HepG2 (cell line): Measurements from ENCODE around the gene MYBPC2. TPM values are rescaled to one million over a fixed set of nuclear protein-coding genes. Genes with fewer than 3 reads are reported as not detected.

Source experiments
- ATAC-seq: fragments of 200-7000 bp; cut with Tn5 transposase; 3 replicates; pipeline ENCODE4 v1.9.1; 2020; ENCODE audit warnings: mild to moderate bottlenecking, moderate library complexity
- BruUV-seq: library from RNA; stranded (reverse); fragments of 400-500 nt; replicated peaks from 2 replicates; lab custom pipeline; 2021; lab: Mats Ljungman, UMichigan
- CTCF ChIA-PET: fragments of 300-600 bp; formaldehyde crosslinking; extraction: SDS; loops from one replicate; lab custom pipeline; 2021; ENCODE audit warnings: low total read pairs, inconsistent platforms, low intra/inter-chr PET ratio; lab: Yijun Ruan, JAX
- POLR2A ChIA-PET: fragments of 350-600 bp; sonication (Branson Sonifier 250); formaldehyde crosslinking; loops from one replicate; lab custom pipeline; 2020; ENCODE audit warnings: antibody characterized with exemption, inconsistent platforms; lab: Yijun Ruan, JAX
- DNase-seq: peaks from one replicate; pipeline ENCODE4 v3.0.0-alpha.2; 2015; ENCODE audit warnings: low spot score
- FAIRE-seq: peaks from 3 replicates; lab custom pipeline; 2011; peaks lifted over from hg19 to GRCh38; lab: Jason Lieb, UNC
- H2AFZ ChIP-seq: one replicate; pipeline ENCODE4 v1.6.1; 2011; ENCODE audit warnings: low read length, inconsistent platforms
- H3K27ac ChIP-seq: fragments of 300-600 bp; 3 replicates; pipeline ENCODE4 v1.8.0; 2011; ENCODE audit warnings: mixed run types, mild to moderate bottlenecking, mixed read lengths, low read length, inconsistent platforms; ENCODE audit not compliant: insufficient read depth; ENCODE audit errors: extremely low read length
- H3K27me3 ChIP-seq, 2 experiments: fragments of 200-600 bp in 1 of 2; 2 replicates in 1 of 2; 3 replicates in 1 of 2; pipeline versions ENCODE4 v1.6.0 to v1.8.0; 2011; ENCODE audit warnings: low read length in 2 of 2, mild to moderate bottlenecking in 2 of 2, moderate library complexity in 2 of 2, inconsistent platforms in 1 of 2; ENCODE audit not compliant: insufficient read depth in 2 of 2, control insufficient read depth in 1 of 2
- H3K36me3 ChIP-seq, 2 experiments: fragments of 200-600 bp in 1 of 2; replicated peaks in 1 of 2; 2 replicates in 1 of 2; 3 replicates in 1 of 2; pipeline versions ENCODE4 v1.5.1 to v1.8.0; 2011; ENCODE audit warnings: low read length in 2 of 2, inconsistent platforms in 1 of 2; ENCODE audit not compliant: insufficient read depth in 2 of 2, control insufficient read depth in 1 of 2
- H3K4me1 ChIP-seq: 2 replicates; pipeline ENCODE4 v1.5.1; 2012; ENCODE audit warnings: low read length, inconsistent platforms; ENCODE audit not compliant: insufficient read depth
- H3K4me2 ChIP-seq: 2 replicates; pipeline ENCODE4 v1.6.0; 2011; ENCODE audit warnings: low read depth, low read length, inconsistent platforms
- H3K4me3 ChIP-seq, 3 experiments: fragments of 200-600 bp in 1 of 3; sonication (generic), shearing (Covaris generic) in 1 of 3; replicated peaks in 1 of 3; 2 replicates each; pipeline ENCODE4 v1.5.1; 2011 to 2016; ENCODE audit warnings: low read length in 3 of 3, inconsistent platforms in 2 of 3, low read depth in 2 of 3, mild to moderate bottlenecking in 2 of 3, control low read depth in 1 of 3, mixed read lengths in 1 of 3; ENCODE audit not compliant: insufficient read depth in 1 of 3
- H3K79me2 ChIP-seq: one replicate; pipeline ENCODE4 v1.6.1; 2011; ENCODE audit warnings: low read length, inconsistent platforms; ENCODE audit not compliant: insufficient read depth
- H3K9ac ChIP-seq: 2 replicates; pipeline ENCODE4 v1.6.0; 2011; ENCODE audit warnings: mild to moderate bottlenecking, low read depth, low read length, inconsistent platforms; ENCODE audit not compliant: insufficient read depth
- H3K9me3 ChIP-seq: 2 replicates; pipeline ENCODE4 v1.5.1; 2012; ENCODE audit warnings: mild to moderate bottlenecking, low read length
- H4K20me1 ChIP-seq: 2 replicates; pipeline ENCODE4 v1.6.0; 2011; ENCODE audit warnings: inconsistent platforms, mild to moderate bottlenecking, low read length, moderate library complexity; ENCODE audit not compliant: insufficient read depth
- BORCS8-MEF2B ChIP-seq: sonication (generic); formaldehyde crosslinking; IDR thresholded peaks from 2 replicates; pipeline ENCODE4 v1.8.0; 2022; ENCODE audit warnings: mild to moderate bottlenecking, missing genetic modification reagents
- CCAR2 ChIP-seq: fragments of 200-400 bp; formaldehyde crosslinking; optimal IDR thresholded peaks from 2 replicates; pipeline ENCODE3; 2018; ENCODE audit warnings: low read depth, mild to moderate bottlenecking, low read length, moderate library complexity
- CREB3 ChIP-seq: sonication (generic); formaldehyde crosslinking; IDR thresholded peaks from 2 replicates; pipeline ENCODE4 v1.5.0; 2020; ENCODE audit warnings: missing genetic modification reagents
- GZF1 ChIP-seq: sonication (generic); formaldehyde crosslinking; IDR thresholded peaks from 2 replicates; pipeline ENCODE4 v1.5.1; 2020; ENCODE audit warnings: mild to moderate bottlenecking, missing genetic modification reagents
- KLF13 ChIP-seq: sonication (generic); formaldehyde crosslinking; IDR thresholded peaks from 2 replicates; pipeline ENCODE4 v1.4.0; 2020; ENCODE audit warnings: mild to moderate bottlenecking, missing genetic modification reagents
- PAXIP1 ChIP-seq: sonication (generic); formaldehyde crosslinking; conservative IDR thresholded peaks from 2 replicates; pipeline ENCODE4 v1.4.0; 2020; ENCODE audit warnings: mild to moderate bottlenecking, missing genetic modification reagents, moderate library complexity
- POGZ ChIP-seq: sonication (generic); formaldehyde crosslinking; IDR thresholded peaks from 2 replicates; pipeline ENCODE4 v1.4.0; 2020; ENCODE audit warnings: mild to moderate bottlenecking, missing genetic modification reagents
- PRDM10 ChIP-seq: sonication (generic); formaldehyde crosslinking; IDR thresholded peaks from 2 replicates; pipeline ENCODE4 v1.4.0; 2020; ENCODE audit warnings: low read depth, missing genetic modification reagents
- RFXAP ChIP-seq: sonication (generic); formaldehyde crosslinking; IDR thresholded peaks from 2 replicates; pipeline ENCODE4 v1.4.0; 2020; ENCODE audit warnings: missing genetic modification reagents, borderline replicate concordance
- ZBTB39 ChIP-seq: sonication (generic); formaldehyde crosslinking; IDR thresholded peaks from 2 replicates; pipeline ENCODE4 v1.5.0; 2020; ENCODE audit warnings: missing genetic modification reagents
- ZFP82 ChIP-seq: sonication (generic); formaldehyde crosslinking; IDR thresholded peaks from 2 replicates; pipeline ENCODE4 v1.5.1; 2020; ENCODE audit warnings: mild to moderate bottlenecking, missing genetic modification reagents, borderline replicate concordance
- ZNF788 ChIP-seq: sonication (generic); formaldehyde crosslinking; IDR thresholded peaks from 2 replicates; pipeline ENCODE4 v1.5.0; 2020; ENCODE audit warnings: mild to moderate bottlenecking, missing genetic modification reagents, borderline replicate concordance
- WGBS: methylation state at CpG from one replicate; pipeline ENCODE4 v1.1.6; 2017; ENCODE audit warnings: low lambda C conversion rate; 5-methylcytosine and 5-hydroxymethylcytosine counted together
- in situ Hi-C: cut with HindIII; loops from 2 replicates; pipeline ENCODE4 v1.10.0; 2017; ENCODE audit warnings: low pct_unique_long_range_greater_than_20kb; ENCODE audit not compliant: extremely low pct_ligation_motif_present
- intact Hi-C: fragments of 100-400 bp; cut with micrococcal nuclease; formaldehyde crosslinking; loops from one replicate; pipeline ENCODE4 v1.10.0; 2022; ENCODE audit not compliant: unreplicated experiment
- polyA plus RNA-seq, 8 experiments: library from polyadenylated mRNA; depleted of rRNA in 3 of 8; stranded (reverse) in 7 of 8; unstranded in 1 of 8; fragments of >200 nt; fragmentation: Illumina TruSeq in 4 of 8; extraction: Trizol in 4 of 8; gene quantifications; 2 replicates each; pipeline versions ENCODE4 v1.2.1 to v1.2.3, GENCODE V29; 2011 to 2016; ENCODE audit warnings: low read depth in 4 of 8, missing spikeins in 1 of 8, mixed read lengths in 1 of 8; ENCODE audit not compliant: insufficient read depth in 1 of 8
- total RNA-seq, 5 experiments: library from RNA; depleted of rRNA; stranded (reverse); fragments of >200 nt; fragmentation: Illumina TruSeq; extraction: Trizol; gene quantifications; 2 replicates each; pipeline ENCODE4 v1.2.3, GENCODE V29; 2016; ENCODE audit warnings: low read depth in 1 of 5
- TF ChIP-seq, protein P1 (sequence below): sonication (generic); formaldehyde crosslinking; IDR thresholded peaks from 2 replicates; pipeline ENCODE4 v1.4.0; 2020; ENCODE audit warnings: mild to moderate bottlenecking, missing genetic modification reagents

The MYBPC2 gene
- total and polyA plus RNA-seq, 2 of the 13 experiments (the other 11 are each of a cell fraction or from before 2014, with no cell fraction given), result not detected

- TF ChIP-seq PRDM10 (CRISPR knock-in tag) (no peak), POGZ (no peak), ZNF788 (CRISPR knock-in tag) (no peak), CREB3 (CRISPR knock-in tag) (no peak)
- TF ChIP-seq, protein P1, sequence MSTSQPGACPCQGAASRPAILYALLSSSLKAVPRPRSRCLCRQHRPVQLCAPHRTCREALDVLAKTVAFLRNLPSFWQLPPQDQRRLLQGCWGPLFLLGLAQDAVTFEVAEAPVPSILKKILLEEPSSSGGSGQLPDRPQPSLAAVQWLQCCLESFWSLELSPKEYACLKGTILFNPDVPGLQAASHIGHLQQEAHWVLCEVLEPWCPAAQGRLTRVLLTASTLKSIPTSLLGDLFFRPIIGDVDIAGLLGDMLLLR, result no peak
- TF ChIP-seq, all 625 proteins: peak for 0
Observed at GRCh38 chr19:50508843-50509190, 76.1 kb downstream of the MYBPC2 start (continued).

DNA sequence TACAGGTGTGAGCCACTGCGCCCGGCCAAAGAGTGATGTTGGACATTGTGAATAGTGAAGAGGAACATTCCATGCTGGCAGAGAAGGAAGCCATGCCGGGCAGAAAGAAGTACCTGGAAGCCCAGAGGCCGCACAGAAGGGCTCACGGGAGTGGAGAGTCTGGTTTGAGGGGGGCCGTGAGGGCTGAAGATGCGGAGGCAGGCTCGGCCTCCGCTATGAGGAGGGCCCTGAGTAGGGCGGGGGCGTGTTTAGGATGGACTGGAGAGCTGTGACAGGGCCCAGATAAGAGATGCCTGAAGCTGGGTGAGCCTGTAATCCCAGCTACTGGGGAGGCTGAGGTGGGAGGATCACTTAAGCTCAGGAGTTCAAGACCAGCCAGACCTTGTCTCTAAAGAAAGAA, 76.7 kb downstream of the MYBPC2 start:
- Histone ChIP-seq H3K4me3 (no peak overlapping the region), H3K4me1 (peaks cover 29% of the 10 kb centered on the region), H3K27ac (no peak overlapping the region), H3K4me2 (no peak overlapping the region), H4K20me1 (no peaks in the 10 kb centered on the region), H3K79me2 (no peaks in the 10 kb centered on the region), H2AFZ (no peak overlapping the region), H3K9me3 (no peaks in the 10 kb centered on the region), H3K9ac (no peak overlapping the region), H3K27me3 (no peaks in the 10 kb centered on the region; a peak in 3 of 5 replicates), H3K36me3 (no peaks in the 10 kb centered on the region)
- no peak for ATAC-seq
- POLR2A ChIA-PET, result no interaction called here
- intact Hi-C loops (no loop called here), in situ Hi-C loops (no loop called here)
- WGBS, result 67% methylated on average over 11 of the region's 11 CpGs
- no peak for DNase-seq
- no peak for FAIRE-seq
- BruUV-seq, result no TSS peak
- CTCF ChIA-PET, result no interaction called here
- TF ChIP-seq PAXIP1 (CRISPR knock-in tag), result no peak
- TF ChIP-seq KLF13 (CRISPR knock-in tag), result no peak
- no peak for TF ChIP-seq ZFP82 (CRISPR knock-in tag)
- no peak for TF ChIP-seq RFXAP
- no peak for TF ChIP-seq CCAR2
- TF ChIP-seq BORCS8-MEF2B (CRISPR knock-in tag), result no peak
- TF ChIP-seq GZF1 (CRISPR knock-in tag), result no peak
- TF ChIP-seq ZBTB39 (CRISPR knock-in tag), result no peak
